PC-3 (cell line): ENCODE measurements around the gene LMOD3.

Experiments
- CTCF ChIP-seq: fragments of 300-600 bp; sonication (generic); conservative IDR thresholded peaks from 2 replicates; pipeline ENCODE4 v1.5.1; 2017; ENCODE audit warnings: antibody characterized with exemption, low read depth, mild to moderate bottlenecking, low read length
- EZH2 ChIP-seq: fragments of 300-600 bp; sonication (generic); IDR thresholded peaks from one replicate; pipeline ENCODE4 v1.6.1; 2017; ENCODE audit warnings: antibody characterized with exemption, mild to moderate bottlenecking, low read length; ENCODE audit not compliant: unreplicated experiment
- EZH2phosphoT487 ChIP-seq: fragments of 300-600 bp; sonication (generic); IDR thresholded peaks from 2 replicates; pipeline ENCODE4 v1.6.1; 2018; ENCODE audit warnings: mild to moderate bottlenecking, antibody characterized with exemption, low read length, borderline replicate concordance

- no peak for TF ChIP-seq CTCF
- no peak for TF ChIP-seq EZH2
- TF ChIP-seq EZH2phosphoT487, result no peak
These were observed 6.2 kb downstream of the LMOD3 start for GRCh38 chr3:69116162-69116561.
